GM12878 (cell line): Measurements from ENCODE around the gene LASP1. TPM values are rescaled to one million over a fixed set of nuclear protein-coding genes. Genes with fewer than 3 reads are reported as not detected.
A peak's percentile ranks its signal among the peaks of the same experiment; 100 is the strongest.

Source experiments
- ATAC-seq: fragments of 200-7000 bp; cut with Tn5 transposase; 3 replicates; pipeline ENCODE4 v1.9.1; 2020; ENCODE audit warnings: mild to moderate bottlenecking, moderate library complexity
- BruUV-seq: library from RNA; stranded (reverse); fragments of 400-500 nt; replicated peaks from 2 replicates; lab custom pipeline; 2021; lab: Mats Ljungman, UMichigan
- CTCF ChIA-PET: fragments of 300-600 bp; sonication (Branson Sonifier 250); formaldehyde crosslinking; extraction: SDS; loops from one replicate; lab custom pipeline; 2021; ENCODE audit warnings: inconsistent platforms; lab: Yijun Ruan, JAX
- POLR2A ChIA-PET: fragments of 350-600 bp; formaldehyde crosslinking; extraction: SDS; loops from one replicate; lab custom pipeline; 2021; ENCODE audit warnings: inconsistent platforms; lab: Charles Lee
- RAD21 ChIA-PET: fragments of 300-600 bp; sonication (Branson Sonifier 250); formaldehyde crosslinking; loops from one replicate; lab custom pipeline; 2023; ENCODE audit warnings: antibody characterized with exemption; ENCODE audit not compliant: unreplicated experiment; lab: Charles Lee
- SMC1A ChIA-PET: fragments of 300-600 bp; sonication (Branson Sonifier 250); formaldehyde crosslinking; loops from one replicate; lab custom pipeline; 2023; ENCODE audit not compliant: unreplicated experiment, uncharacterized antibody; lab: Charles Lee
- DNase-seq: peaks from one replicate; pipeline ENCODE4 v3.0.0-alpha.2; 2011; ENCODE audit warnings: low read depth, low spot score
- FAIRE-seq: peaks from 3 replicates; lab custom pipeline; 2011; peaks lifted over from hg19 to GRCh38; lab: Jason Lieb, UNC
- H2AFZ ChIP-seq: 2 replicates; pipeline ENCODE4 v1.6.0; 2011; ENCODE audit warnings: low read depth, low read length, control low read depth; ENCODE audit not compliant: control insufficient read depth
- H3K27ac ChIP-seq: 2 replicates; pipeline ENCODE4 v1.5.1; 2011; ENCODE audit warnings: control low read depth; ENCODE audit not compliant: control insufficient read depth, insufficient read depth
- H3K27me3 ChIP-seq, 2 experiments: replicated peaks in 1 of 2; 2 replicates each; pipeline versions ENCODE4 v1.6.0 to v1.6.1; 2011; ENCODE audit warnings: low read length in 1 of 2; ENCODE audit not compliant: control insufficient read depth in 2 of 2, insufficient read depth in 2 of 2
- H3K36me3 ChIP-seq, 2 experiments: 2 replicates each; pipeline ENCODE4 v1.5.1; 2011; ENCODE audit warnings: low read length in 1 of 2; ENCODE audit not compliant: control insufficient read depth in 2 of 2, insufficient read depth in 2 of 2
- H3K4me1 ChIP-seq: 2 replicates; pipeline ENCODE4 v1.6.1; 2011; ENCODE audit warnings: mild to moderate bottlenecking, low read length, moderate library complexity, mixed read lengths; ENCODE audit not compliant: control insufficient read depth, insufficient read depth
- H3K4me2 ChIP-seq: 2 replicates; pipeline ENCODE4 v1.6.0; 2011; ENCODE audit warnings: control low read depth; ENCODE audit not compliant: control insufficient read depth, insufficient read depth
- H3K4me3 ChIP-seq: fragments of 200-600 bp; sonication (generic); 2 replicates; pipeline ENCODE4 v1.5.1; 2016
- H3K79me2 ChIP-seq: 2 replicates; pipeline ENCODE4 v1.6.0; 2011; ENCODE audit warnings: low read length; ENCODE audit not compliant: control insufficient read depth, insufficient read depth
- H3K9ac ChIP-seq: 2 replicates; pipeline ENCODE4 v1.8.0; 2011; ENCODE audit warnings: low read length, control low read depth, mixed read lengths; ENCODE audit not compliant: control insufficient read depth, insufficient read depth
- H3K9me3 ChIP-seq: replicated peaks from 3 replicates; pipeline ENCODE4 v1.5.1; 2011; ENCODE audit warnings: mild to moderate bottlenecking, low read length; ENCODE audit not compliant: control insufficient read depth, insufficient read depth
- H4K20me1 ChIP-seq: 2 replicates; pipeline ENCODE4 v1.6.0; 2011; ENCODE audit not compliant: control insufficient read depth, insufficient read depth
- BCLAF1 ChIP-seq: fragments of 450-650 bp; IDR thresholded peaks from 2 replicates; pipeline ENCODE4 v1.6.1; 2017; ENCODE audit warnings: antibody characterized with exemption, mild to moderate bottlenecking, moderate library complexity
- CBX5 ChIP-seq: sonication (generic); IDR thresholded peaks from 2 replicates; pipeline ENCODE4 v1.6.1; 2016; ENCODE audit warnings: low read depth, moderate library complexity, mild to moderate bottlenecking, inconsistent platforms
- EZH2 ChIP-seq: IDR thresholded peaks from 2 replicates; pipeline ENCODE4 v1.6.1; 2012; ENCODE audit warnings: low read depth, mild to moderate bottlenecking, control low read depth, inconsistent platforms, low read length, borderline replicate concordance; ENCODE audit not compliant: control insufficient read depth
- FOXK2 ChIP-seq: fragments of 450-650 bp; IDR thresholded peaks from 2 replicates; pipeline ENCODE4 v1.6.1; 2017; ENCODE audit warnings: mild to moderate bottlenecking, moderate library complexity
- SIN3A ChIP-seq: IDR thresholded peaks from 2 replicates; pipeline ENCODE4 v1.6.1; 2012; ENCODE audit warnings: low read depth, low read length, improper control_type of control experiment
- SMC3 ChIP-seq: IDR thresholded peaks from 2 replicates; pipeline ENCODE4 v1.6.1; 2011; ENCODE audit warnings: low read length, improper control_type of control experiment, borderline replicate concordance
- SREBF1 ChIP-seq: IDR thresholded peaks from 2 replicates; pipeline ENCODE4 v1.6.1; 2012; ENCODE audit warnings: mild to moderate bottlenecking, low read length
- SUZ12 ChIP-seq: fragments of 200-600 bp; sonication (generic); IDR thresholded peaks from one replicate; pipeline ENCODE4 v1.6.1; 2018; ENCODE audit warnings: antibody characterized with exemption, mild to moderate bottlenecking; ENCODE audit not compliant: unreplicated experiment
- TCF12 ChIP-seq: IDR thresholded peaks from 2 replicates; pipeline ENCODE4 v1.6.1; 2011; ENCODE audit warnings: low read depth, mild to moderate bottlenecking, low read length
- YBX1 ChIP-seq: fragments of 450-650 bp; IDR thresholded peaks from 2 replicates; pipeline ENCODE4 v1.6.1; 2016; ENCODE audit warnings: antibody characterized with exemption
- ZZZ3 ChIP-seq: IDR thresholded peaks from 2 replicates; pipeline ENCODE4 v1.6.1; 2011; ENCODE audit warnings: low read depth; ENCODE audit not compliant: control insufficient read depth, insufficient read length
- WGBS: methylation state at CpG from one replicate; pipeline ENCODE4 v1.1.6; 2016; ENCODE audit warnings: low lambda C conversion rate; ENCODE audit not compliant: insufficient replicate concordance, insufficient coverage; ENCODE audit errors: missing lambda C conversion rate; 5-methylcytosine and 5-hydroxymethylcytosine counted together
- in situ Hi-C: fragments of 300-500 bp; cut with MboI; formaldehyde crosslinking; loops from 9 replicates; pipeline ENCODE4 v1.14.3; 2018; ENCODE audit warnings: mixed read lengths
- intact Hi-C: fragments of 100-400 bp; cut with micrococcal nuclease; formaldehyde crosslinking; loops from one replicate; pipeline ENCODE4 v1.14.2; 2022; ENCODE audit not compliant: unreplicated experiment
- polyA plus RNA-seq, 11 experiments: library from polyadenylated mRNA; depleted of rRNA in 4 of 11; unstranded in 6 of 11; stranded (reverse) in 5 of 11; fragments of >200 nt; fragmentation: Nextera tagmentation in 4 of 11; fragmentation: Illumina TruSeq in 1 of 11; extraction: Ambion mirVana in 4 of 11; extraction: Trizol in 1 of 11; gene quantifications; 1 replicate in 1 of 11; 2 replicates in 10 of 11; pipeline versions ENCODE4 v1.2.1 to v1.2.3, GENCODE V29; 2011 to 2016; ENCODE audit warnings: inconsistent platforms in 2 of 11, missing spikeins in 2 of 11, low read depth in 1 of 11
- total RNA-seq, 4 experiments: library from RNA; depleted of rRNA in 3 of 4; stranded (reverse); fragments of >200 nt in 3 of 4; fragmentation: Illumina TruSeq in 1 of 4; extraction: Trizol in 1 of 4; gene quantifications; 2 replicates each; pipeline versions ENCODE4 v1.2.1 to v1.2.3, GENCODE V29; 2013 to 2021

The LASP1 gene
- total and polyA plus RNA-seq, 10 of the 15 experiments (the other 5 are each of a cell fraction or from before 2014, with no cell fraction given), result 21.0 to 114 (median 59.3) TPM

GRCh38 chr17:38872671-38873385 is 3.0 kb downstream of the LASP1 start:
- Histone ChIP-seq H3K9me3 (no peaks in the 10 kb centered on the region), H3K27me3 (no peaks in the 10 kb centered on the region), H3K79me2 (peaks cover 70% of the 10 kb centered on the region), H3K36me3 (peaks cover 0 to 11% of the 10 kb centered on the region in 2 experiments; a peak in 2 of 4 replicates), H3K4me3 (peak overlapping the region; percentile 99; the same call in 1 of the 2 replicates), H3K9ac (peak overlapping the region; percentile 88; the same call in 1 of the 2 replicates), H4K20me1 (peaks cover 10% of the 10 kb centered on the region; the same call in 1 of the 2 replicates), H2AFZ (no peak overlapping the region), H3K4me2 (peak overlapping the region; percentile 95), H3K27ac (peak overlapping the region; percentile 80; the same call in 1 of the 2 replicates), H3K4me1 (peaks cover 29% of the 10 kb centered on the region)
- SMC1A ChIA-PET, result interaction anchor here (0.8 to 4.7 kb wide), 12 partner anchors 9 to 281 kb away, joined by 3 to 31 read pairs (median 4); partner anchors contain the start of genes CWC25 and LASP1NB
- BruUV-seq, result no TSS peak
- TF ChIP-seq TCF12, result no peak
- TF ChIP-seq SIN3A, result no peak
- TF ChIP-seq SUZ12, result no peak
- no peak for TF ChIP-seq BCLAF1
- no peak for TF ChIP-seq ZZZ3
- TF ChIP-seq CBX5, result no peak
- TF ChIP-seq EZH2, result no peak
- no peak for TF ChIP-seq SREBF1
- TF ChIP-seq FOXK2, result no peak
- no peak for TF ChIP-seq YBX1
- no peak for TF ChIP-seq SMC3
- FAIRE-seq, result no peak
- intact Hi-C loops (loop anchor here (10.0 kb wide), 1 partner anchor 112 kb away; no protein-coding TSS in a partner anchor), in situ Hi-C loops (no loop called here)
- RAD21 ChIA-PET, result interaction anchor here (0.6 to 4.9 kb wide), 7 partner anchors 25 to 359 kb away, joined by 3 to 33 read pairs (median 5); partner anchors contain the start of gene LASP1NB
- WGBS, result 65% methylated on average over 9 of the region's 9 CpGs
- POLR2A ChIA-PET, result interaction anchor here (0.5 to 6.3 kb wide), 4 partner anchors 19 to 903 kb away, joined by 3 to 61 read pairs (median 4); partner anchors contain the start of gene RPL23
- DNase-seq, result no peak
- CTCF ChIA-PET, result interaction anchor here (0.7 to 5.4 kb wide), 11 partner anchors 8 to 366 kb away, joined by 3 to 59 read pairs (median 5); partner anchors contain the start of genes LASP1NB and PLXDC1
- no peak for ATAC-seq
